ENCODE data around the gene TSPOAP1.

The TSPOAP1 gene

DNA sequence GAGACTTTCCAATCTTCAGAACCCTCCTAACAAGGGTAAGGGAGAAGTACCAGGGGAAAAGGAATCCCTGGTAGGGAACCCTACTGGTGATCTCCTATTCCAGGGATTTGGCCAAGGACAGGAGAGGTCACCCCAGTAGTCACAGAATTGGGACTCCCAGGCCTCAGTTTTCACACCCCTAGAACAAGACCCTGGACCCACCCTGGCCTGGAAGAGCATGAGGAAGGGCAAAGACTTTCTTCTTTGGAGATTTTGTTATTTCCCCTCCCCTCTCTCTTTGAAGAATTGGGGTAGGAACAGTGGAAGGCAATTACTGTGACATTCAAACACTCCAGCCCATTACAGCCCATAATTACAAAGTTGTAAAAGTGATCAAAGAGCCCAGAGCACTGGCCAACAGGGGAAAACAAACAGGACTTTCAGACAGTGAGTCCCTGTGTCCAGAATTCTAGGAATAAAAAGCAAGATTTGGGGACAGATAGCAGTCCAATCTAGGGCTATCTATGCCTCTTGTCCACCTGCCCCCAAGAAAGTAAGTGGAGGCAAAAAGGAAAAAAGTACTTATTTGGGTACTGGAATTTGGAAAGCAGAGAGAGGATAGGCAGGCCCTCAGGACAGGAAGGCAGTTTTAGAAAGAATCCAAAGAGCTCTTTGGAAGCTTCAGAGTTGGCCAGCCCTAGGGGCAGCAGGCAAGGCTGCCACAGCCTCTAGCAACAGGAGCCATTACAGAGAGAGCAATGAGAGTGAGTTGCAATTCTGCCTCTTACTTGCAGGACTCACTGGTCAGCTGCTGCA is 36.8 kb upstream of the TSPOAP1 start:
- no peaks in the 10 kb centered on the region for H3K36me3 ChIP-seq (ENCODE audit: control insufficient read depth, low read length)
- TF ChIP-seq CTCF (IDR thresholded peaks at IDR 0.05; ENCODE audit: low read depth, low read length, poor library complexity, severe bottlenecking), result no peak
- no peak for TF ChIP-seq EZH2phosphoT487 (IDR thresholded peaks at IDR 0.05; ENCODE audit: borderline replicate concordance, low read length)
- H3K79me2 ChIP-seq (ENCODE audit: control insufficient read depth, low read length), result no peaks in the 10 kb centered on the region
- no peaks in the 10 kb centered on the region for H4K20me1 ChIP-seq (ENCODE audit: control insufficient read depth, insufficient read depth, low read depth, low read length)
- H3K9me2 ChIP-seq (replicated peaks; ENCODE audit: control insufficient read depth, low read length), result no peaks in the 10 kb centered on the region
- peaks cover 5% of the 10 kb centered on the region for H3K4me1 ChIP-seq (ENCODE audit: control insufficient read depth, low read length)
- H3K27ac ChIP-seq (ENCODE audit: low read depth, low read length), result no peak overlapping the region
- H3K27me3 ChIP-seq (ENCODE audit: control insufficient read depth, low read length), result no peaks in the 10 kb centered on the region
- no peaks in the 10 kb centered on the region for H3K9me3 ChIP-seq (ENCODE audit: control insufficient read depth, insufficient read depth, low read length)
- H3K4me2 ChIP-seq (ENCODE audit: low read length), result no peak overlapping the region
- H3K4me3 ChIP-seq (ENCODE audit: low read length), result no peak overlapping the region
- H3F3A ChIP-seq (ENCODE audit: control insufficient read depth, insufficient read depth), result no peaks in the 10 kb centered on the region

- H3K9me2 ChIP-seq (replicated peaks; ENCODE audit: control insufficient read depth, low read length), result no peaks in the 10 kb centered on the region
- H3K4me3 ChIP-seq (ENCODE audit: low read length), result no peak overlapping the region
- no peaks in the 10 kb centered on the region for H3K9me3 ChIP-seq (ENCODE audit: control insufficient read depth, insufficient read depth, low read length)
- H3F3A ChIP-seq (ENCODE audit: control insufficient read depth, insufficient read depth), result no peaks in the 10 kb centered on the region
- H3K4me2 ChIP-seq (ENCODE audit: low read length), result no peak overlapping the region
- H3K4me1 ChIP-seq (ENCODE audit: control insufficient read depth, low read length), result peaks cover 5% of the 10 kb centered on the region
- H4K20me1 ChIP-seq (ENCODE audit: control insufficient read depth, insufficient read depth, low read depth, low read length), result no peaks in the 10 kb centered on the region
- H3K79me2 ChIP-seq (ENCODE audit: control insufficient read depth, low read length), result no peaks in the 10 kb centered on the region
- TF ChIP-seq EZH2phosphoT487 (IDR thresholded peaks at IDR 0.05; ENCODE audit: borderline replicate concordance, low read length) (no peak), CTCF (IDR thresholded peaks at IDR 0.05; ENCODE audit: low read depth, low read length, poor library complexity, severe bottlenecking) (no peak)
- H3K36me3 ChIP-seq (ENCODE audit: control insufficient read depth, low read length), result no peaks in the 10 kb centered on the region
- H3K27ac ChIP-seq (ENCODE audit: low read depth, low read length), result no peak overlapping the region
- no peaks in the 10 kb centered on the region for H3K27me3 ChIP-seq (ENCODE audit: control insufficient read depth, low read length)
Measured at GRCh38 chr17:58364270-58364942, 35.8 kb upstream of the TSPOAP1 start.

- Histone ChIP-seq H4K20me1 (ENCODE audit: control insufficient read depth, insufficient read depth, low read depth, low read length) (no peaks in the 10 kb centered on the region), H3K79me2 (ENCODE audit: control insufficient read depth, low read length) (no peaks in the 10 kb centered on the region)
Measured at GRCh38 chr17:58363457-58364185, 35.0 kb upstream of the TSPOAP1 start.

More at GRCh38 chr17:58363457-58364185, 35.0 kb upstream of the TSPOAP1 start:
- Histone ChIP-seq H3K27ac (ENCODE audit: low read depth, low read length) (no peak overlapping the region), H3K9me3 (ENCODE audit: control insufficient read depth, insufficient read depth, low read length) (no peaks in the 10 kb centered on the region), H3K27me3 (ENCODE audit: control insufficient read depth, low read length) (no peaks in the 10 kb centered on the region), H3K4me1 (ENCODE audit: control insufficient read depth, low read length) (peaks cover 5% of the 10 kb centered on the region), H3K4me3 (ENCODE audit: low read length) (no peak overlapping the region), H3K9me2 (replicated peaks; ENCODE audit: control insufficient read depth, low read length) (no peaks in the 10 kb centered on the region), H3K36me3 (ENCODE audit: control insufficient read depth, low read length) (no peaks in the 10 kb centered on the region), H3F3A (ENCODE audit: control insufficient read depth, insufficient read depth) (no peaks in the 10 kb centered on the region), H3K4me2 (ENCODE audit: low read length) (no peak overlapping the region)
- TF ChIP-seq CTCF (IDR thresholded peaks at IDR 0.05; ENCODE audit: low read depth, low read length, poor library complexity, severe bottlenecking) (no peak), EZH2phosphoT487 (IDR thresholded peaks at IDR 0.05; ENCODE audit: borderline replicate concordance, low read length) (no peak)
